ENCODE measurements around the gene FAM98C.

GRCh38 chr19:38377052-38377451 is 25.8 kb upstream of the FAM98C start:
- no peak for TF ChIP-seq JUN (CRISPR knock-in tag; IDR thresholded peaks at IDR 0.05)
- no peak for TF ChIP-seq PREB (CRISPR knock-in tag; IDR thresholded peaks at IDR 0.05; ENCODE audit: borderline replicate concordance)
- TF ChIP-seq CTCF (IDR thresholded peaks at IDR 0.05), result no peak
- no peak for TF ChIP-seq ESRRA (CRISPR knock-in tag; IDR thresholded peaks at IDR 0.05; ENCODE audit: borderline replicate concordance)
- no peak for TF ChIP-seq RORB (CRISPR knock-in tag; IDR thresholded peaks at IDR 0.05)
- no peak for TF ChIP-seq IRF2 (CRISPR knock-in tag; IDR thresholded peaks at IDR 0.05; ENCODE audit: borderline replicate concordance, low read depth)
- TF ChIP-seq SMAD4 (CRISPR knock-in tag; IDR thresholded peaks at IDR 0.05), result no peak
- TF ChIP-seq ELF4 (CRISPR knock-in tag; IDR thresholded peaks at IDR 0.05; ENCODE audit: low read depth), result no peak
- TF ChIP-seq, protein P1, sequence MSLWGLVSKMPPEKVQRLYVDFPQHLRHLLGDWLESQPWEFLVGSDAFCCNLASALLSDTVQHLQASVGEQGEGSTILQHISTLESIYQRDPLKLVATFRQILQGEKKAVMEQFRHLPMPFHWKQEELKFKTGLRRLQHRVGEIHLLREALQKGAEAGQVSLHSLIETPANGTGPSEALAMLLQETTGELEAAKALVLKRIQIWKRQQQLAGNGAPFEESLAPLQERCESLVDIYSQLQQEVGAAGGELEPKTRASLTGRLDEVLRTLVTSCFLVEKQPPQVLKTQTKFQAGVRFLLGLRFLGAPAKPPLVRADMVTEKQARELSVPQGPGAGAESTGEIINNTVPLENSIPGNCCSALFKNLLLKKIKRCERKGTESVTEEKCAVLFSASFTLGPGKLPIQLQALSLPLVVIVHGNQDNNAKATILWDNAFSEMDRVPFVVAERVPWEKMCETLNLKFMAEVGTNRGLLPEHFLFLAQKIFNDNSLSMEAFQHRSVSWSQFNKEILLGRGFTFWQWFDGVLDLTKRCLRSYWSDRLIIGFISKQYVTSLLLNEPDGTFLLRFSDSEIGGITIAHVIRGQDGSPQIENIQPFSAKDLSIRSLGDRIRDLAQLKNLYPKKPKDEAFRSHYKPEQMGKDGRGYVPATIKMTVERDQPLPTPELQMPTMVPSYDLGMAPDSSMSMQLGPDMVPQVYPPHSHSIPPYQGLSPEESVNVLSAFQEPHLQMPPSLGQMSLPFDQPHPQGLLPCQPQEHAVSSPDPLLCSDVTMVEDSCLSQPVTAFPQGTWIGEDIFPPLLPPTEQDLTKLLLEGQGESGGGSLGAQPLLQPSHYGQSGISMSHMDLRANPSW (CRISPR knock-in tag; conservative IDR thresholded peaks at IDR 0.05; ENCODE audit: low read depth), result no peak
- TF ChIP-seq FOXK1 (CRISPR knock-in tag; IDR thresholded peaks at IDR 0.05), result no peak

Data from WTC11 (cell line).